Neural cell (in vitro differentiated cells): ENCODE results near the gene MRPL38. TPM values are rescaled to one million over a fixed set of nuclear protein-coding genes. Genes with fewer than 3 reads are reported as not detected.

Experiments used
- H2AFZ ChIP-seq: fragments of 200-600, 300-800 bp; sonication (generic), shearing (Covaris generic); 2 replicates; pipeline ENCODE4 v1.6.0; 2014; ENCODE audit warnings: low read depth, mild to moderate bottlenecking, antibody characterized with exemption, low read length, moderate library complexity
- H3F3A ChIP-seq: fragments of 200-600 bp; shearing (Covaris generic); 2 replicates; pipeline ENCODE4 v1.6.1; 2016; ENCODE audit warnings: mild to moderate bottlenecking, moderate library complexity, mixed read lengths, antibody characterized with exemption, low read length; ENCODE audit not compliant: insufficient read depth, poor library complexity, severe bottlenecking
- H3K27ac ChIP-seq: fragments of 200-600, 300-800 bp; sonication (generic), shearing (Covaris generic); 2 replicates; pipeline ENCODE4 v1.5.1; 2014; ENCODE audit warnings: mild to moderate bottlenecking, low read length, moderate library complexity
- H3K27me3 ChIP-seq: fragments of 300-800, 200-600 bp; sonication (generic), shearing (Covaris generic); 2 replicates; pipeline ENCODE4 v1.6.0; 2014; ENCODE audit warnings: mild to moderate bottlenecking, low read depth, low read length, moderate library complexity; ENCODE audit not compliant: insufficient read depth
- H3K36me3 ChIP-seq: fragments of 300-800, 200-600 bp; sonication (generic), shearing (Covaris generic); 2 replicates; pipeline ENCODE4 v1.5.1; 2014; ENCODE audit warnings: mild to moderate bottlenecking, antibody characterized with exemption, low read length, moderate library complexity; ENCODE audit not compliant: insufficient read depth
- H3K4me2 ChIP-seq: fragments of 300-800, 200-600 bp; sonication (generic), shearing (Covaris generic); 2 replicates; pipeline ENCODE4 v1.6.0; 2014; ENCODE audit warnings: mild to moderate bottlenecking, low read length
- H3K4me3 ChIP-seq: fragments of 300-800, 200-600 bp; sonication (generic), shearing (Covaris generic); 2 replicates; pipeline ENCODE4 v1.5.1; 2014; ENCODE audit warnings: mild to moderate bottlenecking, low read length, moderate library complexity
- H3K79me2 ChIP-seq: fragments of 200-600 bp; shearing (Covaris generic); replicated peaks from 2 replicates; pipeline ENCODE4 v1.6.0; 2014; ENCODE audit warnings: mild to moderate bottlenecking, low read length, moderate library complexity; ENCODE audit not compliant: insufficient read depth
- H3K9ac ChIP-seq: fragments of 300-800, 200-600 bp; sonication (generic), shearing (Covaris generic); 2 replicates; pipeline ENCODE4 v1.6.1; 2016; ENCODE audit warnings: mild to moderate bottlenecking, low read length, mixed read lengths
- H3K9me2 ChIP-seq: fragments of 200-600 bp; shearing (Covaris generic); 2 replicates; pipeline ENCODE4 v1.6.1; 2016; ENCODE audit warnings: mild to moderate bottlenecking, low read length, mixed read lengths; ENCODE audit not compliant: insufficient read depth
- H3K9me3 ChIP-seq: fragments of 200-600, 300-800 bp; sonication (generic), shearing (Covaris generic); 2 replicates; pipeline ENCODE4 v1.6.1; 2016; ENCODE audit warnings: mild to moderate bottlenecking, mixed run types, low read length, moderate library complexity, mixed read lengths
- H4K20me1 ChIP-seq: fragments of 200-600 bp; shearing (Covaris generic); 2 replicates; pipeline ENCODE4 v1.6.1; 2016; ENCODE audit warnings: mild to moderate bottlenecking, mixed run types; ENCODE audit not compliant: insufficient read depth
- EP300 ChIP-seq: fragments of 450-650 bp; conservative IDR thresholded peaks from 2 replicates; pipeline ENCODE4 v1.6.1; 2014; ENCODE audit warnings: antibody characterized with exemption, mild to moderate bottlenecking, moderate library complexity; ENCODE audit not compliant: poor library complexity, severe bottlenecking
- EZH2 ChIP-seq: fragments of 200-600, 300-800 bp; shearing (Covaris generic), sonication (generic); IDR thresholded peaks from 2 replicates; pipeline ENCODE4 v1.6.1; 2014; ENCODE audit warnings: antibody characterized with exemption, low read length, borderline replicate concordance, mild to moderate bottlenecking; ENCODE audit not compliant: insufficient read depth, poor library complexity, severe bottlenecking
- MXI1 ChIP-seq: fragments of 450-650 bp; conservative IDR thresholded peaks from 2 replicates; pipeline ENCODE4 v1.6.1; 2014; ENCODE audit warnings: antibody characterized with exemption, mild to moderate bottlenecking; ENCODE audit not compliant: poor library complexity, severe bottlenecking
- POLR2AphosphoS5 ChIP-seq: IDR thresholded peaks from 2 replicates; pipeline ENCODE4 v1.6.1; 2012
- RAD21 ChIP-seq: fragments of 450-650 bp; conservative IDR thresholded peaks from 2 replicates; pipeline ENCODE4 v1.6.1; 2014; ENCODE audit warnings: antibody characterized with exemption, mild to moderate bottlenecking, moderate library complexity
- SMC3 ChIP-seq: fragments of 450-650 bp; conservative IDR thresholded peaks from 2 replicates; pipeline ENCODE4 v1.6.1; 2014; ENCODE audit warnings: antibody characterized with exemption, mild to moderate bottlenecking, moderate library complexity; ENCODE audit not compliant: poor library complexity
- TAF1 ChIP-seq: IDR thresholded peaks from 2 replicates; pipeline ENCODE4 v1.6.1; 2012; ENCODE audit warnings: low read depth
- polyA plus RNA-seq: library from polyadenylated mRNA; depleted of rRNA; stranded (reverse); fragments of >200 nt; gene quantifications from 2 replicates; pipeline ENCODE4 v1.2.3, GENCODE V29; 2014
- TF ChIP-seq, protein P1 (sequence below): IDR thresholded peaks from 2 replicates; pipeline ENCODE4 v1.6.1; 2012; ENCODE audit warnings: borderline replicate concordance
- TF ChIP-seq, protein P2 (sequence below): fragments of 450-650 bp; IDR thresholded peaks from 2 replicates; pipeline ENCODE4 v1.5.1; 2014; ENCODE audit warnings: antibody characterized with exemption, mild to moderate bottlenecking, moderate library complexity; ENCODE audit not compliant: poor library complexity, severe bottlenecking

The MRPL38 gene
- polyA plus RNA-seq, 1 donor from 2014 or later = 91.2 TPM

DNA sequence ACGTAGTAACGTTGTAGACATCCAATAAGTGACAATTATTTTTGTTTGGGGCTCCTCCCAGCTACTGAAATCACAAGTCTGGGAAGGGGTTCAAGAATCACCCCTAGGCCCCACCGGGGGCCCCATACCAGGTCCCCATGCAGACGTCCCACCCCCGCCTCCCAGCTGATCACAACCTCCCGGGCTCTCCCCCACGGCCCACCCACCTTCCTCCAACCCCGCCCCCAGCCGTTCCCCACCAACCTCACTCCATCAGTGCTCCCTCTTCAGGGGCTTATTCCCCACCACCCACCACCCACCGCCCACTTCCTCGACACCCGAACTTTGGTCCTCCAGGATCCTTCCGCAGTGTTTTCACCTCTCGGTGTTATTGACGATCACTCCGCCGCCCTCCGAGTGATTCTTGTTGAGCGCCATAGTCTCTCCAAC lies 49.8 kb downstream of the MRPL38 start:
- peaks cover 10% of the 10 kb centered on the region for H3K79me2 ChIP-seq
- no peaks in the 10 kb centered on the region for H3K27me3 ChIP-seq
- no peaks in the 10 kb centered on the region for H3K9me2 ChIP-seq
- peak overlapping the region; percentile 86 for H3K27ac ChIP-seq
- H3F3A ChIP-seq = peaks cover 8% of the 10 kb centered on the region
- no peaks in the 10 kb centered on the region for H3K36me3 ChIP-seq
- H4K20me1 ChIP-seq = no peaks in the 10 kb centered on the region
- H3K9me3 ChIP-seq = no peaks in the 10 kb centered on the region
- peak overlapping the region; percentile 77 for H3K9ac ChIP-seq
- peak overlapping the region; percentile 94 for H3K4me2 ChIP-seq
- peak; percentile 38 for TF ChIP-seq POLR2AphosphoS5
- TF ChIP-seq, protein P1, sequence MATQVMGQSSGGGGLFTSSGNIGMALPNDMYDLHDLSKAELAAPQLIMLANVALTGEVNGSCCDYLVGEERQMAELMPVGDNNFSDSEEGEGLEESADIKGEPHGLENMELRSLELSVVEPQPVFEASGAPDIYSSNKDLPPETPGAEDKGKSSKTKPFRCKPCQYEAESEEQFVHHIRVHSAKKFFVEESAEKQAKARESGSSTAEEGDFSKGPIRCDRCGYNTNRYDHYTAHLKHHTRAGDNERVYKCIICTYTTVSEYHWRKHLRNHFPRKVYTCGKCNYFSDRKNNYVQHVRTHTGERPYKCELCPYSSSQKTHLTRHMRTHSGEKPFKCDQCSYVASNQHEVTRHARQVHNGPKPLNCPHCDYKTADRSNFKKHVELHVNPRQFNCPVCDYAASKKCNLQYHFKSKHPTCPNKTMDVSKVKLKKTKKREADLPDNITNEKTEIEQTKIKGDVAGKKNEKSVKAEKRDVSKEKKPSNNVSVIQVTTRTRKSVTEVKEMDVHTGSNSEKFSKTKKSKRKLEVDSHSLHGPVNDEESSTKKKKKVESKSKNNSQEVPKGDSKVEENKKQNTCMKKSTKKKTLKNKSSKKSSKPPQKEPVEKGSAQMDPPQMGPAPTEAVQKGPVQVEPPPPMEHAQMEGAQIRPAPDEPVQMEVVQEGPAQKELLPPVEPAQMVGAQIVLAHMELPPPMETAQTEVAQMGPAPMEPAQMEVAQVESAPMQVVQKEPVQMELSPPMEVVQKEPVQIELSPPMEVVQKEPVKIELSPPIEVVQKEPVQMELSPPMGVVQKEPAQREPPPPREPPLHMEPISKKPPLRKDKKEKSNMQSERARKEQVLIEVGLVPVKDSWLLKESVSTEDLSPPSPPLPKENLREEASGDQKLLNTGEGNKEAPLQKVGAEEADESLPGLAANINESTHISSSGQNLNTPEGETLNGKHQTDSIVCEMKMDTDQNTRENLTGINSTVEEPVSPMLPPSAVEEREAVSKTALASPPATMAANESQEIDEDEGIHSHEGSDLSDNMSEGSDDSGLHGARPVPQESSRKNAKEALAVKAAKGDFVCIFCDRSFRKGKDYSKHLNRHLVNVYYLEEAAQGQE = peak; percentile 23
- no peak for TF ChIP-seq EP300
- H3K4me3 ChIP-seq = peak overlapping the region; percentile 91
- peak overlapping the region; percentile 14 for H2AFZ ChIP-seq

DNA sequence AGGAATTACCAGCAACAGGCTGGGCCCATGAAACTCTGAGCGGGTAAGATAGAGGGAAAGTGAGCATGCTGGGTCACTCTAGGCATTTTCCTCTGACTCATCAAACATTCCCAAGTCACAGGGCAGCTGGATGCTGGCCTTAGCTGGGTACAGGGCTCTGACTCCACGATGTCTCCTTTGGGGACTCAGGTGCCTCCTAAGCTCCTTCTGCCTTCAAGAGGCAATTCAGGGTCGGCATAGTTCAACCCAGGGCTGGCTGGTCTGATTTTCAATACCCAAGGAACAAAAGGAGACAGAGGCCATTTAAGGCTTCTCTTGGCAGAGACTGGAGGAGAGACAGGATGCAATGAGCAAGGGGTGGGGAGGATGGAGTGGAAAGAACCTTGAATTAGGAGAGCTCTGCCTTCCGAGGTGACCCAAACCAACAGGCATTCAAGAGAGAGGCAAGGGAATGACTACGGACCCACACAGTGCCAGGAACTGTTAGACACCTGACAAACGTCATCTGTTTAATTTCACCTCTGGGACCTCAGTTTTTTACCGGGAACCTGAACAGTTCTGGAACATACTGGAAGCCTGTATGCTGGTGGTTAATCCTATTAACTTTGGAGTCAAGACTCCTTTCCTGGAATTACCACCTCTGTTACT lies 50.5 kb downstream of the MRPL38 start:
- no peaks in the 10 kb centered on the region for H3K9me2 ChIP-seq
- H3K4me2 ChIP-seq = peak overlapping the region; percentile 94
- H3K9ac ChIP-seq = peak overlapping the region; percentile 77
- H2AFZ ChIP-seq = no peak overlapping the region
- H3K27ac ChIP-seq = peak overlapping the region; percentile 86
- TF ChIP-seq MXI1 (no peak), EP300 (no peak), RAD21 (no peak), EZH2 (no peak), POLR2AphosphoS5 (no peak), SMC3 (no peak), TAF1 (no peak)
- TF ChIP-seq, protein P1 = no peak
- TF ChIP-seq, protein P2, sequence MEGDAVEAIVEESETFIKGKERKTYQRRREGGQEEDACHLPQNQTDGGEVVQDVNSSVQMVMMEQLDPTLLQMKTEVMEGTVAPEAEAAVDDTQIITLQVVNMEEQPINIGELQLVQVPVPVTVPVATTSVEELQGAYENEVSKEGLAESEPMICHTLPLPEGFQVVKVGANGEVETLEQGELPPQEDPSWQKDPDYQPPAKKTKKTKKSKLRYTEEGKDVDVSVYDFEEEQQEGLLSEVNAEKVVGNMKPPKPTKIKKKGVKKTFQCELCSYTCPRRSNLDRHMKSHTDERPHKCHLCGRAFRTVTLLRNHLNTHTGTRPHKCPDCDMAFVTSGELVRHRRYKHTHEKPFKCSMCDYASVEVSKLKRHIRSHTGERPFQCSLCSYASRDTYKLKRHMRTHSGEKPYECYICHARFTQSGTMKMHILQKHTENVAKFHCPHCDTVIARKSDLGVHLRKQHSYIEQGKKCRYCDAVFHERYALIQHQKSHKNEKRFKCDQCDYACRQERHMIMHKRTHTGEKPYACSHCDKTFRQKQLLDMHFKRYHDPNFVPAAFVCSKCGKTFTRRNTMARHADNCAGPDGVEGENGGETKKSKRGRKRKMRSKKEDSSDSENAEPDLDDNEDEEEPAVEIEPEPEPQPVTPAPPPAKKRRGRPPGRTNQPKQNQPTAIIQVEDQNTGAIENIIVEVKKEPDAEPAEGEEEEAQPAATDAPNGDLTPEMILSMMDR = no peak
- no peaks in the 10 kb centered on the region for H3K27me3 ChIP-seq
- no peaks in the 10 kb centered on the region for H4K20me1 ChIP-seq
- H3K9me3 ChIP-seq = no peaks in the 10 kb centered on the region
- peak overlapping the region; percentile 91 for H3K4me3 ChIP-seq
- H3K79me2 ChIP-seq = peaks cover 10% of the 10 kb centered on the region
- H3F3A ChIP-seq = peaks cover 8% of the 10 kb centered on the region
- H3K36me3 ChIP-seq = no peaks in the 10 kb centered on the region
